ENCODE results near the gene NLGN1.

Gene NLGN1

DNA sequence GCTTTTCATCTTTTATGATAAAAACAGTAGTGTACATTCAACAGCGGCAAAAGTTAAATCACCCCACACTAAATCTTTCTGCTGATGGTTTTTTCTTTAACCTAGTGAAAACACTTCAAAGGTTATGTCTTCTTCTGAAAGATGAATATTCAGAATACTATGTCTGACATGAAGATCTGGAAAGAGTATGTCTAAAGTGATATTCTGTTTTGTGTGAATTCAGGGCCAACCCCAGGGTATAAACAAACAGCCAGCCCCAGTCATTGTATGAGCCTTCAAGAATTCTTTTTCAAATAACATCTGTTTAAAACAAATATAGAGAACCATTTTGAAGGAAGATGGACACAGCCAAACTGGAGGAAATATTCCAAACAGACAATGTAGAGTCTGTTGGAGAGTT, 880.5 kb downstream of the NLGN1 start:
- H3K27ac ChIP-seq: no peak overlapping the region
- TF ChIP-seq, protein P1, sequence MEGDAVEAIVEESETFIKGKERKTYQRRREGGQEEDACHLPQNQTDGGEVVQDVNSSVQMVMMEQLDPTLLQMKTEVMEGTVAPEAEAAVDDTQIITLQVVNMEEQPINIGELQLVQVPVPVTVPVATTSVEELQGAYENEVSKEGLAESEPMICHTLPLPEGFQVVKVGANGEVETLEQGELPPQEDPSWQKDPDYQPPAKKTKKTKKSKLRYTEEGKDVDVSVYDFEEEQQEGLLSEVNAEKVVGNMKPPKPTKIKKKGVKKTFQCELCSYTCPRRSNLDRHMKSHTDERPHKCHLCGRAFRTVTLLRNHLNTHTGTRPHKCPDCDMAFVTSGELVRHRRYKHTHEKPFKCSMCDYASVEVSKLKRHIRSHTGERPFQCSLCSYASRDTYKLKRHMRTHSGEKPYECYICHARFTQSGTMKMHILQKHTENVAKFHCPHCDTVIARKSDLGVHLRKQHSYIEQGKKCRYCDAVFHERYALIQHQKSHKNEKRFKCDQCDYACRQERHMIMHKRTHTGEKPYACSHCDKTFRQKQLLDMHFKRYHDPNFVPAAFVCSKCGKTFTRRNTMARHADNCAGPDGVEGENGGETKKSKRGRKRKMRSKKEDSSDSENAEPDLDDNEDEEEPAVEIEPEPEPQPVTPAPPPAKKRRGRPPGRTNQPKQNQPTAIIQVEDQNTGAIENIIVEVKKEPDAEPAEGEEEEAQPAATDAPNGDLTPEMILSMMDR (IDR thresholded peaks at IDR 0.05): no peak
- no peak for TF ChIP-seq ZFX (IDR thresholded peaks at IDR 0.05; ENCODE audit: borderline replicate concordance)

DNA sequence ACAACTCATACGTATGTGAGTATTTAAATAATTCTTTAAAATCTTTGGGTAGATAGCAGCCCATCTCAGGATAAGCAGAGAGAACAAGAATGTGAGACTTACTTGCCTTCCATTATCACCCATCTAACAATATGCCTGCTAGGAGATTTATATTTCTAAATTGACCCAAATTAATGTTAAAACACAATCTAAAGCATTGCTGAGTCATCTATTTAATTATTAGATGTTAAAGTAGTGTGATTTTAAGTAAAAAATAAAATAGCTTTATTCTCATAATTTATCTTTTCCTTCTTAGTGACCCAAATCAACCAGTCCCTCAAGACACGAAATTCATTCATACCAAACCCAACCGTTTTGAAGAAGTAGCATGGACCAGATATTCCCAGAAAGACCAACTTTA, 882.6 kb downstream of the NLGN1 start:
- TF ChIP-seq, protein P1 (IDR thresholded peaks at IDR 0.05): no peak
- no peak for TF ChIP-seq ZFX (IDR thresholded peaks at IDR 0.05; ENCODE audit: borderline replicate concordance)
- H3K27ac ChIP-seq: no peak overlapping the region

DNA sequence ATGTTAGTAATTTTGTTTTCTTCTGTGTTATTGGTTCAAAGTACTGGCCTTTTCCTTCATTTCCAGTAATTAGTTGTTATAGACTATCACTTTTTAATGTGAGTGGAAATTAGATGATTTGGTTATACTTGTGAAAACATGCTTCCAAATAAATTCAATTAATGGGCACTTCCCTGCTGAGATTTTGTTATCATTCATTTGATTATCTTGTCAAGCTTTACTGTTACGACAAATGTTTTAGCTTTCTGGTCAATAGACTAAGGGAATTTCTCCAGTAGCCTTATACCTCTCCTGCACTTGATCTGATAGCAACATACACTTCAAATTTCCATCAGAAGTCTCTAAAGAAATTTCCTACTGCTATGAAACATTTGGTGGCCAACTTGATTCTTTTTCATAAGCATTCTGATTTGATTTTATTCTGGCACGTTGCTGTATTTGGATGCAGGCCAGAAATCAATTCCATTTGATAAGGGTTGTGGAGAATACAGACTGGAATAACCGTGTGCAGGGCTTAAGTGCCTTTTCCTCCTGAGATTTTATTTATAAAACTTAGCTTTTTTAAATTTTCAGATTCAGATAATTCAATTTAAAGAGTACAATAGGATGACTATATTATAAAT, 887.8 kb downstream of the NLGN1 start:
- TF ChIP-seq ZFX (IDR thresholded peaks at IDR 0.05; ENCODE audit: borderline replicate concordance): no peak
- TF ChIP-seq, protein P1 (IDR thresholded peaks at IDR 0.05): no peak

DNA sequence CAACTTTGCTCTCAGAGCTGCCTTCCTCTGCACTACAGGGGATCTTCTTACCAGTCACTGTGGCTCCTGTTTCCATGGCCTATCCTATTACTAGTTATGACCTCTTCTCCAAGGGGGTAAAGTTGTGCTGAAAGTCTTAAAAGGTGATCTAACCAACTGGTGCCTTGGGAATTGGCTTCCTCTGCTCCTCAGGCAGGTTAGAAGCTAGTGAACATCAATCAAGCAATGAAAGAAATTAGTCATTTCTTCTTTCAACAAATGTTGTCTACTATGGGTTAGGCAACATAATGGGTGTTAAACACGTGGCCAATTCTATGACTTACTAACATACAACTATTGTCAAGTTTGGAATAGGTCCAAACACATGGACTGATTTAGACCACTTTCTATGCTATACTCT, 890.2 kb downstream of the NLGN1 start:
- TF ChIP-seq, protein P1 (IDR thresholded peaks at IDR 0.05): no peak
- no peak for TF ChIP-seq ZFX (IDR thresholded peaks at IDR 0.05; ENCODE audit: borderline replicate concordance)
- no peak overlapping the region for H3K27ac ChIP-seq

More for the DNA sequence above, 887.8 kb downstream of the NLGN1 start:
- no peak overlapping the region for H3K27ac ChIP-seq

DNA sequence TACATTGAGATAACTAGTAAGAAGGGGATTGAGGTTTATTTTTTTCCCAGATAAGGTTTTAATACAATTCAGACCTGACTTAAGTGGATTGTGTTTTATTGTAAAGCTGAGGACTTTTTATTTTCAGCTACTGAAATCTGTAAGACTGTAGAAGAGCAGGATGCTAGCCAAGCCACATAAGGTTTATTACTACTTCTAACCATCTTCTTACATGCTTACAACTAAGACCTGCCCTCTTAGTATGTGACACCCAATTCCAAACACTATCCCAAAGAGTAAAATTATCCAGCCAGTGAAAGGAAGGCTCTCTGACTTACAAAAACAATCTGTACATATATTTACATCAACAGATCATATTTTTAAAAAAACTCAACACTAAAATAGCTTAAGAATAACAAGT, 897.1 kb downstream of the NLGN1 start:
- TF ChIP-seq, protein P1 (IDR thresholded peaks at IDR 0.05): no peak
- no peak for TF ChIP-seq ZFX (IDR thresholded peaks at IDR 0.05; ENCODE audit: borderline replicate concordance)
- H3K27ac ChIP-seq: peak overlapping the region; percentile 64

DNA sequence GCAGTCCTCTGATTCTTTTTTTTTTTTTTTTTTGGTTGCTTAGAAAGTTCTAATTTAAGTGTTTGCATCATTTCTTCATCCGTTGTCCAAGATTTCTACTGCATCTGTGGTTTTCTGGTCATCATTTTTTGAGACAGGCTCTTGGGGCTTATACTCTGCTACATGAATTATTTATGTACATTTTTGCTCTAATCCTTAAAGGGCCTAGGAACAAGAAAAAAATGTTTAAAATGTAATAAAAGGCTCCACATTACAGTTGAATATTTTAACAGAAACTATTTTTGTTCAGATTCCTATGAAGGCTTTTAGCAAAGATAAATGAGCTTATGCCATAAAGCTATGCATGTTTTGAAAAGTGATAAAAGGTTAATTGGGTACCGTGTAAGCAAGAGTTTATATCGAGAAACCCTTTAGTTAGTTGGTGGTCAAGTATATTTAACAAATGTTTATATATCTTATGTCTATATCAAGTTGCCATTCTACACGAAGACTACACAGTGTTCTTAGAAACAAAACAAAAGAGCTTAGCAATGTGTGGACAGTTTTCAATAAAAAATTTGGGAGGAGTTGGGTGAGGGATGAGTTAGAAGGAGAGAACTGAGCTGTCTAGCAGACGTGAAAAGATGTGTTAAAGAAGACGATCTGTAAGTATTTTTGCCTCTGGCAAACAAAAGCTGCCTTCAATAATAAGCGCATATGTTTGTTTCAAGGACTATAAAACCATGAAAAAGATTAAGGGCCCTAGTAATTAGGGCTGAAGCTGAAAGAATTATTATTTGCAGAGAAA, 898.0 kb downstream of the NLGN1 start:
- no peak for TF ChIP-seq ZFX (IDR thresholded peaks at IDR 0.05; ENCODE audit: borderline replicate concordance)
- TF ChIP-seq, protein P1 (IDR thresholded peaks at IDR 0.05): no peak
- H3K27ac ChIP-seq: peak overlapping the region; percentile 64

DNA sequence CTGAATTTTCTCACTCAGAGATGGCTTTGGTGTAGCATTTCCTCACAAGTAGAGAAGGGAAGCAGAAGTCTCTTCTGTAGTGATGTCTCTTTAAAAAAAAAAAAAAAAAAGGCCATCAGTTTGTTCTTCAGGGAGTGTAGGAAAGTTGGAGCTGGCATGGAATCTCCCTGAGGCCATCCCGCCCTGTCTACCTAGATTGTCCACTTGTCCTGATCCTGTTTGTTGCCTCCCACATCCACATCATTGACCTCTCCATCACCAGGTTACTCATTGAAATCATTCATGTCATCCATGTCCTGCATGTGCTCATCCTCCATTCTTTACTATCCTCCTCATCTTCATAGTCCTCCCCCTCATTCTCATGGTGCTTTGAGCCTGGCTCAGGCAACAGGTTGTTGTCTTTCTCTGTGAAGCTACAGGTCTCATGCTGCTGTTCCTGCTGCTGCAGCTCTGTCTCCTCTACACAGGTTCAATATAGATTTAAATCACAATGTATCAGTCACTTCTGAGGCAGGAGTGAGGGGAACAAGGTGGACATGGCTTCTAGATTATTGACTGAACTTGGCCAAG, 905.3 kb downstream of the NLGN1 start:
- TF ChIP-seq, protein P1 (IDR thresholded peaks at IDR 0.05): no peak
- no peak for TF ChIP-seq ZFX (IDR thresholded peaks at IDR 0.05; ENCODE audit: borderline replicate concordance)
- H3K27ac ChIP-seq: no peak overlapping the region
